Measurements from ENCODE around the gene THRB. TPM values are rescaled to one million over a fixed set of nuclear protein-coding genes. Genes with fewer than 3 reads are reported as not detected.

THRB gene
- total and polyA plus RNA-seq, 5 donors from 2014 or later: 0.30 TPM; not detected in 4

- Mint-ChIP-seq H3K4me1 (no peaks in the 10 kb centered on the region), H3K4me3 (no peak overlapping the region), H3K27me3 (no peaks in the 10 kb centered on the region), H3K36me3 (no peaks in the 10 kb centered on the region), H3K9me3 (peaks cover 0 to 17% (median 4%) of the 10 kb centered on the region in 7 donors), H3K27ac (no peak overlapping the region)
- no peaks in the 10 kb centered on the region for H3K27me3 ChIP-seq (ENCODE audit: control insufficient read depth, insufficient read depth, low read length)
- DNase-seq (no peak), ATAC-seq (ENCODE audit: low read depth in 2 of 2) (no peak)
- H3K27ac ChIP-seq (ENCODE audit: insufficient read depth, low read length, poor library complexity, severe bottlenecking): no peak overlapping the region
- no peaks in the 10 kb centered on the region for H3K9me3 ChIP-seq (ENCODE audit: control insufficient read depth in 2 of 2, low read length in 2 of 2)
- no peak overlapping the region for H3K4me3 ChIP-seq (ENCODE audit: low read depth, low read length)
- no peaks in the 10 kb centered on the region for H3K4me1 ChIP-seq (ENCODE audit: control insufficient read depth, insufficient read depth, low read length, poor library complexity, severe bottlenecking)
- H3K36me3 ChIP-seq (ENCODE audit: control insufficient read depth, insufficient read depth, low read length): no peaks in the 10 kb centered on the region
Observed at GRCh38 chr3:24471486-24471885, 23.2 kb downstream of the THRB start.

GRCh38 chr3:24470277-24470676 lies 24.4 kb downstream of the THRB start:
- Histone ChIP-seq H3K9me3 (ENCODE audit: control insufficient read depth in 2 of 2, low read length in 2 of 2) (no peaks in the 10 kb centered on the region), H3K36me3 (ENCODE audit: control insufficient read depth, insufficient read depth, low read length) (no peaks in the 10 kb centered on the region), H3K4me3 (ENCODE audit: low read depth, low read length) (no peak overlapping the region), H3K4me1 (ENCODE audit: control insufficient read depth, insufficient read depth, low read length, poor library complexity, severe bottlenecking) (no peaks in the 10 kb centered on the region), H3K27me3 (ENCODE audit: control insufficient read depth, insufficient read depth, low read length) (no peaks in the 10 kb centered on the region), H3K27ac (ENCODE audit: insufficient read depth, low read length, poor library complexity, severe bottlenecking) (no peak overlapping the region)
- Mint-ChIP-seq H3K4me1 (no peaks in the 10 kb centered on the region), H3K27ac (no peak overlapping the region), H3K9me3 (peaks cover 0 to 17% (median 4%) of the 10 kb centered on the region in 7 donors), H3K4me3 (no peak overlapping the region), H3K36me3 (no peaks in the 10 kb centered on the region), H3K27me3 (no peaks in the 10 kb centered on the region)
- ATAC-seq (ENCODE audit: low read depth in 2 of 2) (no peak), DNase-seq (no peak)

GRCh38 chr3:24464389-24464788 lies 30.3 kb downstream of the THRB start:
- no peaks in the 10 kb centered on the region for H3K36me3 Mint-ChIP-seq
- Histone ChIP-seq H3K36me3 (ENCODE audit: control insufficient read depth, insufficient read depth, low read length) (no peaks in the 10 kb centered on the region), H3K4me1 (ENCODE audit: control insufficient read depth, insufficient read depth, low read length, poor library complexity, severe bottlenecking) (no peaks in the 10 kb centered on the region), H3K27ac (ENCODE audit: insufficient read depth, low read length, poor library complexity, severe bottlenecking) (no peak overlapping the region), H3K9me3 (ENCODE audit: control insufficient read depth in 2 of 2, low read length in 2 of 2) (no peaks in the 10 kb centered on the region), H3K4me3 (ENCODE audit: low read depth, low read length) (no peak overlapping the region), H3K27me3 (ENCODE audit: control insufficient read depth, insufficient read depth, low read length) (no peaks in the 10 kb centered on the region)
- peaks cover 0 to 7% (median 0%) of the 10 kb centered on the region in 7 donors for H3K9me3 Mint-ChIP-seq
- no peaks in the 10 kb centered on the region for H3K27me3 Mint-ChIP-seq
- no peak for ATAC-seq (ENCODE audit: low read depth in 2 of 2)
- no peak overlapping the region for H3K4me3 Mint-ChIP-seq
- DNase-seq: no peak
- no peak overlapping the region for H3K27ac Mint-ChIP-seq
- H3K4me1 Mint-ChIP-seq: no peaks in the 10 kb centered on the region

GRCh38 chr3:24462737-24463136 lies 31.9 kb downstream of the THRB start:
- Histone ChIP-seq H3K27ac (ENCODE audit: insufficient read depth, low read length, poor library complexity, severe bottlenecking) (no peak overlapping the region), H3K4me3 (ENCODE audit: low read depth, low read length) (no peak overlapping the region), H3K9me3 (ENCODE audit: control insufficient read depth in 2 of 2, low read length in 2 of 2) (no peaks in the 10 kb centered on the region), H3K36me3 (ENCODE audit: control insufficient read depth, insufficient read depth, low read length) (no peaks in the 10 kb centered on the region), H3K4me1 (ENCODE audit: control insufficient read depth, insufficient read depth, low read length, poor library complexity, severe bottlenecking) (no peaks in the 10 kb centered on the region), H3K27me3 (ENCODE audit: control insufficient read depth, insufficient read depth, low read length) (no peaks in the 10 kb centered on the region)
- DNase-seq (no peak), ATAC-seq (ENCODE audit: low read depth in 2 of 2) (no peak)
- H3K4me1 Mint-ChIP-seq: no peaks in the 10 kb centered on the region
- H3K9me3 Mint-ChIP-seq: peaks cover 0 to 4% (median 1%) of the 10 kb centered on the region in 7 donors
- no peak overlapping the region for H3K27ac Mint-ChIP-seq
- no peaks in the 10 kb centered on the region for H3K36me3 Mint-ChIP-seq
- H3K4me3 Mint-ChIP-seq: no peak overlapping the region
- H3K27me3 Mint-ChIP-seq: no peaks in the 10 kb centered on the region

- Mint-ChIP-seq H3K27ac (no peak overlapping the region), H3K9me3 (peaks cover 0 to 4% (median 0%) of the 10 kb centered on the region in 7 donors), H3K36me3 (no peaks in the 10 kb centered on the region), H3K4me3 (no peak overlapping the region), H3K27me3 (no peaks in the 10 kb centered on the region), H3K4me1 (no peaks in the 10 kb centered on the region)
- H3K9me3 ChIP-seq (ENCODE audit: control insufficient read depth in 2 of 2, low read length in 2 of 2): no peaks in the 10 kb centered on the region
- DNase-seq: no peak
- H3K4me3 ChIP-seq (ENCODE audit: low read depth, low read length): no peak overlapping the region
- no peaks in the 10 kb centered on the region for H3K36me3 ChIP-seq (ENCODE audit: control insufficient read depth, insufficient read depth, low read length)
- no peaks in the 10 kb centered on the region for H3K4me1 ChIP-seq (ENCODE audit: control insufficient read depth, insufficient read depth, low read length, poor library complexity, severe bottlenecking)
- ATAC-seq (ENCODE audit: low read depth in 2 of 2): no peak
- no peaks in the 10 kb centered on the region for H3K27me3 ChIP-seq (ENCODE audit: control insufficient read depth, insufficient read depth, low read length)
- no peak overlapping the region for H3K27ac ChIP-seq (ENCODE audit: insufficient read depth, low read length, poor library complexity, severe bottlenecking)
Observed at GRCh38 chr3:24460974-24461373, 33.7 kb downstream of the THRB start.

GRCh38 chr3:24457719-24458118 lies 36.9 kb downstream of the THRB start:
- ATAC-seq (ENCODE audit: low read depth in 2 of 2): no peak
- H3K4me3 ChIP-seq (ENCODE audit: low read depth, low read length): no peak overlapping the region
- H3K4me3 Mint-ChIP-seq: no peak overlapping the region
- no peaks in the 10 kb centered on the region for H3K36me3 ChIP-seq (ENCODE audit: control insufficient read depth, insufficient read depth, low read length)
- no peaks in the 10 kb centered on the region for H3K9me3 ChIP-seq (ENCODE audit: control insufficient read depth in 2 of 2, low read length in 2 of 2)
- no peaks in the 10 kb centered on the region for H3K36me3 Mint-ChIP-seq
- H3K27ac ChIP-seq (ENCODE audit: insufficient read depth, low read length, poor library complexity, severe bottlenecking): no peak overlapping the region
- no peak for DNase-seq
- no peaks in the 10 kb centered on the region for H3K4me1 Mint-ChIP-seq
- H3K27me3 Mint-ChIP-seq: peaks cover 4% of the 10 kb centered on the region
- no peaks in the 10 kb centered on the region for H3K27me3 ChIP-seq (ENCODE audit: control insufficient read depth, insufficient read depth, low read length)
- H3K9me3 Mint-ChIP-seq: peaks cover 0 to 7% (median 2%) of the 10 kb centered on the region in 7 donors
- H3K4me1 ChIP-seq (ENCODE audit: control insufficient read depth, insufficient read depth, low read length, poor library complexity, severe bottlenecking): no peaks in the 10 kb centered on the region
- no peak overlapping the region for H3K27ac Mint-ChIP-seq

GRCh38 chr3:24454856-24455255 lies 39.8 kb downstream of the THRB start:
- Histone ChIP-seq H3K36me3 (ENCODE audit: control insufficient read depth, insufficient read depth, low read length) (no peaks in the 10 kb centered on the region), H3K27me3 (ENCODE audit: control insufficient read depth, insufficient read depth, low read length) (no peaks in the 10 kb centered on the region), H3K9me3 (ENCODE audit: control insufficient read depth in 2 of 2, low read length in 2 of 2) (no peaks in the 10 kb centered on the region), H3K4me3 (ENCODE audit: low read depth, low read length) (no peak overlapping the region), H3K4me1 (ENCODE audit: control insufficient read depth, insufficient read depth, low read length, poor library complexity, severe bottlenecking) (no peaks in the 10 kb centered on the region), H3K27ac (ENCODE audit: insufficient read depth, low read length, poor library complexity, severe bottlenecking) (no peak overlapping the region)
- Mint-ChIP-seq H3K27me3 (peaks cover 4% of the 10 kb centered on the region), H3K36me3 (no peaks in the 10 kb centered on the region), H3K4me1 (no peaks in the 10 kb centered on the region), H3K9me3 (peaks cover 0 to 7% (median 2%) of the 10 kb centered on the region in 7 donors), H3K4me3 (no peak overlapping the region), H3K27ac (no peak overlapping the region)
- ATAC-seq (ENCODE audit: low read depth in 2 of 2) (no peak), DNase-seq (no peak)

GRCh38 chr3:24454393-24454792 lies 40.3 kb downstream of the THRB start:
- no peaks in the 10 kb centered on the region for H3K9me3 ChIP-seq (ENCODE audit: control insufficient read depth in 2 of 2, low read length in 2 of 2)
- H3K4me3 Mint-ChIP-seq: no peak overlapping the region
- H3K4me1 ChIP-seq (ENCODE audit: control insufficient read depth, insufficient read depth, low read length, poor library complexity, severe bottlenecking): no peaks in the 10 kb centered on the region
- H3K27ac Mint-ChIP-seq: no peak overlapping the region
- H3K36me3 Mint-ChIP-seq: no peaks in the 10 kb centered on the region
- H3K27ac ChIP-seq (ENCODE audit: insufficient read depth, low read length, poor library complexity, severe bottlenecking): no peak overlapping the region
- H3K4me1 Mint-ChIP-seq: no peaks in the 10 kb centered on the region
- H3K27me3 ChIP-seq (ENCODE audit: control insufficient read depth, insufficient read depth, low read length): no peaks in the 10 kb centered on the region
- H3K36me3 ChIP-seq (ENCODE audit: control insufficient read depth, insufficient read depth, low read length): no peaks in the 10 kb centered on the region
- peaks cover 0 to 11% (median 2%) of the 10 kb centered on the region in 7 donors for H3K9me3 Mint-ChIP-seq
- ATAC-seq (ENCODE audit: low read depth in 2 of 2): no peak
- peaks cover 4% of the 10 kb centered on the region for H3K27me3 Mint-ChIP-seq
- no peak overlapping the region for H3K4me3 ChIP-seq (ENCODE audit: low read depth, low read length)
- DNase-seq: no peak
